Uterus (tissue), 4 donors: ENCODE measurements around the gene DHRS3. TPM values are rescaled to one million over a fixed set of nuclear protein-coding genes. Genes with fewer than 3 reads are reported as not detected.

Experiments
- DNase-seq, 2 donors: peaks; one replicate each; pipeline ENCODE4 v3.0.0-alpha.2; 2019 to 2020
- H3K27ac ChIP-seq, 2 donors: fragments of 200-600 bp; sonication (generic); 1 replicate in 1 of 2; 2 replicates in 1 of 2; pipeline ENCODE4 v1.5.1; 2016 to 2018
- H3K27me3 ChIP-seq, 2 donors: fragments of 200-600 bp; sonication (generic); one replicate each; pipeline ENCODE4 v1.5.1; 2018 to 2019; ENCODE audit warnings: control low read depth in 1 of 2
- H3K36me3 ChIP-seq, 2 donors: fragments of 200-600 bp; sonication (generic); one replicate each; pipeline ENCODE4 v1.5.1; 2019; ENCODE audit warnings: control low read depth in 1 of 2
- H3K4me1 ChIP-seq, 2 donors: fragments of 200-600 bp; sonication (generic); one replicate each; pipeline ENCODE4 v1.5.1; 2018 to 2019; ENCODE audit warnings: control low read depth in 1 of 2
- H3K4me3 ChIP-seq, 2 donors: fragments of 200-600 bp; sonication (generic); 1 replicate in 1 of 2; 2 replicates in 1 of 2; pipeline ENCODE4 v1.5.1; 2018 to 2019; ENCODE audit warnings: mild to moderate bottlenecking in 1 of 2
- H3K9me3 ChIP-seq, 2 donors: fragments of 200-600 bp; sonication (generic); one replicate each; pipeline ENCODE4 v1.5.1; 2019; ENCODE audit warnings: control low read depth in 1 of 2
- POLR2A ChIP-seq, 2 donors: fragments of 450-650 bp; IDR thresholded peaks; one replicate each; pipeline ENCODE4 v1.6.1; 2016; ENCODE audit warnings: antibody characterized with exemption in 2 of 2, mild to moderate bottlenecking in 1 of 2, moderate library complexity in 1 of 2
- intact Hi-C: fragments of 100-400 bp; cut with DNase I; formaldehyde crosslinking; loops from one replicate; pipeline ENCODE4 v1.15.1; 2023; ENCODE audit warnings: low total_unique reads
- total RNA-seq, 4 donors: library from RNA; depleted of rRNA in 3 of 4; stranded (reverse); fragments of >200 nt in 3 of 4; gene quantifications; one replicate each; pipeline versions ENCODE4 v1.1.0 to v1.2.4, GENCODE V29; 2014 to 2023
- TF ChIP-seq, protein P1 (sequence below), 4 experiments: fragments of 200-600 bp in 2 of 4; fragments of 450-650 bp in 2 of 4; sonication (generic) in 2 of 4; IDR thresholded peaks; one replicate each; pipeline ENCODE4 v1.5.1; 2016 to 2019; ENCODE audit warnings: antibody characterized with exemption in 4 of 4, mild to moderate bottlenecking in 2 of 4, moderate library complexity in 1 of 4
- donor health status: DM: yes; HTN: yes; CAD: no.

The DHRS3 gene
- total RNA-seq, result 10 to 100 TPM; 12.6 to 82.0 (median 51.5) TPM

GRCh38 chr1:12617901-12618660, at the start of gene DHRS3:
TSS of gene DHRS3 (minus strand) at chr1:12618210. CDS start at chr1:12617348, 862 bp downstream.
- Histone ChIP-seq H3K27ac (peak within 1 kb of the TSS; percentile 93 to 94), H3K9me3 (no peaks in the 10 kb centered on the region), H3K4me1 (peaks cover 0 to 12% of the 10 kb centered on the region in 2 donors), H3K36me3 (no peaks in the 10 kb centered on the region), H3K4me3 (peak within 1 kb of the TSS; percentile 57 to 74), H3K27me3 (no peaks in the 10 kb centered on the region)
- intact Hi-C loops, result no loop called here
- DNase-seq, result peak; percentile 68 to 86
- TF ChIP-seq POLR2A (IDR thresholded peaks at IDR 0.05), result peak in 1 of 2 donors; percentile 61
- TF ChIP-seq, protein P1, sequence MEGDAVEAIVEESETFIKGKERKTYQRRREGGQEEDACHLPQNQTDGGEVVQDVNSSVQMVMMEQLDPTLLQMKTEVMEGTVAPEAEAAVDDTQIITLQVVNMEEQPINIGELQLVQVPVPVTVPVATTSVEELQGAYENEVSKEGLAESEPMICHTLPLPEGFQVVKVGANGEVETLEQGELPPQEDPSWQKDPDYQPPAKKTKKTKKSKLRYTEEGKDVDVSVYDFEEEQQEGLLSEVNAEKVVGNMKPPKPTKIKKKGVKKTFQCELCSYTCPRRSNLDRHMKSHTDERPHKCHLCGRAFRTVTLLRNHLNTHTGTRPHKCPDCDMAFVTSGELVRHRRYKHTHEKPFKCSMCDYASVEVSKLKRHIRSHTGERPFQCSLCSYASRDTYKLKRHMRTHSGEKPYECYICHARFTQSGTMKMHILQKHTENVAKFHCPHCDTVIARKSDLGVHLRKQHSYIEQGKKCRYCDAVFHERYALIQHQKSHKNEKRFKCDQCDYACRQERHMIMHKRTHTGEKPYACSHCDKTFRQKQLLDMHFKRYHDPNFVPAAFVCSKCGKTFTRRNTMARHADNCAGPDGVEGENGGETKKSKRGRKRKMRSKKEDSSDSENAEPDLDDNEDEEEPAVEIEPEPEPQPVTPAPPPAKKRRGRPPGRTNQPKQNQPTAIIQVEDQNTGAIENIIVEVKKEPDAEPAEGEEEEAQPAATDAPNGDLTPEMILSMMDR (IDR thresholded peaks at IDR 0.05), result peak in 1 of 4 experiments; percentile 9

GRCh38 chr1:12666141-12666735, 48.2 kb upstream of the DHRS3 start:
- H3K4me3 ChIP-seq, result no peak overlapping the region
- intact Hi-C loops, result no loop called here
- no peak for DNase-seq
- no peaks in the 10 kb centered on the region for H3K27me3 ChIP-seq
- H3K36me3 ChIP-seq, result no peaks in the 10 kb centered on the region
- H3K4me1 ChIP-seq, result no peaks in the 10 kb centered on the region
- TF ChIP-seq, protein P1 (IDR thresholded peaks at IDR 0.05), result no peak
- no peak for TF ChIP-seq POLR2A (IDR thresholded peaks at IDR 0.05)
- H3K9me3 ChIP-seq, result no peaks in the 10 kb centered on the region
- H3K27ac ChIP-seq, result no peak overlapping the region

DNA sequence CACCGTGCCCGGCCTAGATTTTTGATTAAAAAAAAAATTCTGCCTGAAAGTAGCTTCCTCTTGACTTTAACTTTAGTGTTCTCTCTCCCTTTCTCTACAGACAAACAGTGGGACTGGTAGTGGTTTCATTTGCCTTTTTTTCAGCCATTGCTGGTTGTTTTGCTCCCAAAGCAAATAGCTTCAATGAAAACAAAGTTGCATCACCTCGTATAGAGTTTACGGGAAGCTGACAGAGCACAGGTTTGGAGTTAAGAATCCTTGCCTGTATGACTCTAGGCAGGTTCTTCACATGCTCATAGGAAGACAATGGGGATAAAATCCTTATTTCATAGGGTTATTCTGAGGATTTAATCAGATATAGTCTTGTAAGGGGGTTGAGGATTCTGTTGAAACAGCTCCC, 47.5 kb upstream of the DHRS3 start:
- no peaks in the 10 kb centered on the region for H3K36me3 ChIP-seq
- DNase-seq, result no peak
- no peaks in the 10 kb centered on the region for H3K9me3 ChIP-seq
- no peak overlapping the region for H3K4me3 ChIP-seq
- intact Hi-C loops, result no loop called here
- no peak overlapping the region for H3K27ac ChIP-seq
- no peaks in the 10 kb centered on the region for H3K4me1 ChIP-seq
- TF ChIP-seq POLR2A (IDR thresholded peaks at IDR 0.05), result no peak
- TF ChIP-seq, protein P1 (IDR thresholded peaks at IDR 0.05), result no peak
- H3K27me3 ChIP-seq, result no peaks in the 10 kb centered on the region

DNA sequence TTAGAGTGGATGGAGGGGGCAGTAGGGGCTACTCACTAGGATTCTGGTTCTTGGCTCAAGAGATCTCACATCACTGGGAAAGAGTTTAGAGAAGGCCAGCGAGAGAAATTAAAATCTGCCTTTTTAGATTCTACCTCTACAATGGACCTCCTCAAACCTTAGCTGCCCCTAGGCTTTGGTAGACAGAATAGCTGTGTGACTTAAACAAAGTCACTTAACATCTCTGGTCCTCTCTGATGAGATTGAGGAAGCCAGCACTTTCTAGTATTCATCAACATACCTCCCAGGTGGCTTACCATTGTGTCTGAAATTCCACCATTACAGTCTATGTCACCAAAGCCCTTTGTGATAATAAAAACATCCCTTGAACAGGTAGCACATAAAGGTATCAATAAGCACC, 44.5 kb upstream of the DHRS3 start:
- H3K36me3 ChIP-seq, result no peaks in the 10 kb centered on the region
- intact Hi-C loops, result no loop called here
- H3K4me3 ChIP-seq, result no peak overlapping the region
- no peaks in the 10 kb centered on the region for H3K4me1 ChIP-seq
- TF ChIP-seq, protein P1 (IDR thresholded peaks at IDR 0.05), result no peak
- no peak for TF ChIP-seq POLR2A (IDR thresholded peaks at IDR 0.05)
- no peak for DNase-seq
- no peaks in the 10 kb centered on the region for H3K27me3 ChIP-seq
- no peaks in the 10 kb centered on the region for H3K9me3 ChIP-seq
- no peak overlapping the region for H3K27ac ChIP-seq

DNA sequence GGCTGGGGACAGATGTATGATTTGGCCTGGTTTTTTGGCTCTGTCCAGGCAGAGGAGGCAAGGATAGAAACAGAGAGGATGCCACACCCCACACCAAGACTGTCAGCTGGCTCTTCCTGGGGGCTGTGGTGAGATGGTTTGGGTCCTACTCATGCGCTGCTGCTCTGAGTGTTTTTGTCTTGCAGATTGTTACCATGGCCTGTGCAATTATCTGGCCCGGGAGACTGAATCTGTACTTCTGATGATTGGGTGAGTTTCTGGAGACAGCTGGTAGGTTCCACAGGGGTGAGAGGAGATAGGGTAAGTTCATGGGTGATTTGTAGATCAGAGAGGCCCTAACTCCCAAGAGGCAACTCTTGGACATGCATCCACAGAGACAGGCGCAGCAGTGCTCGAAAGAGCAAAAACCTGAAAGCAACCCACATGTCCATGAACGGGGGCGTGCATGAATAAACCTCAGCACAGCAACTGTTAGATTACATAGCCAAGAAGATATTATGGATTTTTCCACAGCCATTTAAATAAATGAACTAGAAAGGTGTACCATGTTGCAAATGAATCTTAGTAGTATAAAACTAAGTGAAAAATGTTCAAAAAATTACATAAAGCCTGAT, 43.7 kb upstream of the DHRS3 start:
- H3K4me1 ChIP-seq, result no peaks in the 10 kb centered on the region
- no peak for DNase-seq
- no peaks in the 10 kb centered on the region for H3K27me3 ChIP-seq
- H3K36me3 ChIP-seq, result no peaks in the 10 kb centered on the region
- no peak overlapping the region for H3K27ac ChIP-seq
- intact Hi-C loops, result no loop called here
- TF ChIP-seq, protein P1 (IDR thresholded peaks at IDR 0.05), result no peak
- no peak for TF ChIP-seq POLR2A (IDR thresholded peaks at IDR 0.05)
- H3K4me3 ChIP-seq, result no peak overlapping the region
- H3K9me3 ChIP-seq, result no peaks in the 10 kb centered on the region
